Smooth muscle cell (in vitro differentiated cells): ENCODE results near the gene KIAA1549. TPM values are rescaled to one million over a fixed set of nuclear protein-coding genes. Genes with fewer than 3 reads are reported as not detected.

Experiments used
- DNase-seq: peaks from one replicate; lab custom pipeline; 2025; ENCODE audit not compliant: unreplicated experiment; lab: John Stamatoyannopoulos, UW
- H2AFZ ChIP-seq: fragments of 200-600 bp; sonication (generic); 2 replicates; pipeline ENCODE4 v1.6.0; 2016; ENCODE audit warnings: antibody characterized with exemption, low read depth, mild to moderate bottlenecking
- H3F3A ChIP-seq: fragments of 200-600 bp; sonication (generic); 2 replicates; pipeline ENCODE4 v1.6.0; 2017; ENCODE audit warnings: antibody characterized with exemption, low read depth
- H3K27ac ChIP-seq: fragments of 200-600 bp; sonication (generic); 2 replicates; pipeline ENCODE4 v1.5.1; 2016; ENCODE audit warnings: low read depth, mild to moderate bottlenecking
- H3K27me3 ChIP-seq: fragments of 200-600 bp; sonication (generic); 2 replicates; pipeline ENCODE4 v1.6.1; 2016; ENCODE audit warnings: low read depth, mild to moderate bottlenecking
- H3K36me3 ChIP-seq: fragments of 200-600 bp; sonication (generic); 2 replicates; pipeline ENCODE4 v1.5.1; 2016; ENCODE audit warnings: low read depth
- H3K4me1 ChIP-seq: fragments of 200-600 bp; sonication (generic); 2 replicates; pipeline ENCODE4 v1.5.1; 2016; ENCODE audit warnings: low read depth
- H3K4me2 ChIP-seq: fragments of 200-600 bp; sonication (generic); 2 replicates; pipeline ENCODE4 v1.6.0; 2016; ENCODE audit warnings: mild to moderate bottlenecking
- H3K4me3 ChIP-seq: fragments of 200-600 bp; sonication (generic); 2 replicates; pipeline ENCODE4 v1.5.1; 2016; ENCODE audit warnings: mild to moderate bottlenecking
- H3K79me2 ChIP-seq: fragments of 200-600 bp; sonication (generic); 2 replicates; pipeline ENCODE4 v1.6.0; 2016; ENCODE audit warnings: low read depth, mild to moderate bottlenecking
- H3K9ac ChIP-seq: fragments of 200-600 bp; sonication (generic); 2 replicates; pipeline ENCODE4 v1.6.0; 2016; ENCODE audit warnings: low read depth
- H3K9me3 ChIP-seq: fragments of 200-600 bp; sonication (generic); replicated peaks from 2 replicates; pipeline ENCODE4 v1.5.1; 2016; ENCODE audit warnings: low read depth
- H4K20me1 ChIP-seq: fragments of 200-600 bp; sonication (generic); 2 replicates; pipeline ENCODE4 v1.6.0; 2016; ENCODE audit warnings: low read depth
- WGBS: methylation state at CpG from one replicate; pipeline ENCODE4 v1.1.7; 2016; ENCODE audit warnings: low lambda C conversion rate; 5-methylcytosine and 5-hydroxymethylcytosine counted together
- polyA plus RNA-seq: library from polyadenylated mRNA; unstranded; fragments of >200 nt; fragmentation: Nextera tagmentation; extraction: Ambion mirVana; gene quantifications from 2 replicates; pipeline ENCODE4 v1.2.1, GENCODE V29; 2016
- total RNA-seq: library from RNA; depleted of rRNA; stranded (reverse); fragments of >200 nt; gene quantifications from 2 replicates; pipeline ENCODE4 v1.2.3, GENCODE V29; 2014
- TF ChIP-seq, protein P1 (sequence below): fragments of 200-600 bp; sonication (generic); IDR thresholded peaks from 2 replicates; pipeline ENCODE4 v1.5.1; 2017; ENCODE audit warnings: borderline replicate concordance, mild to moderate bottlenecking, antibody characterized with exemption; ENCODE audit not compliant: insufficient read depth, poor library complexity, severe bottlenecking

KIAA1549 gene
- total and polyA plus RNA-seq, 2 experiments from 2014 or later, result 4.1 to 7.1 TPM

DNA sequence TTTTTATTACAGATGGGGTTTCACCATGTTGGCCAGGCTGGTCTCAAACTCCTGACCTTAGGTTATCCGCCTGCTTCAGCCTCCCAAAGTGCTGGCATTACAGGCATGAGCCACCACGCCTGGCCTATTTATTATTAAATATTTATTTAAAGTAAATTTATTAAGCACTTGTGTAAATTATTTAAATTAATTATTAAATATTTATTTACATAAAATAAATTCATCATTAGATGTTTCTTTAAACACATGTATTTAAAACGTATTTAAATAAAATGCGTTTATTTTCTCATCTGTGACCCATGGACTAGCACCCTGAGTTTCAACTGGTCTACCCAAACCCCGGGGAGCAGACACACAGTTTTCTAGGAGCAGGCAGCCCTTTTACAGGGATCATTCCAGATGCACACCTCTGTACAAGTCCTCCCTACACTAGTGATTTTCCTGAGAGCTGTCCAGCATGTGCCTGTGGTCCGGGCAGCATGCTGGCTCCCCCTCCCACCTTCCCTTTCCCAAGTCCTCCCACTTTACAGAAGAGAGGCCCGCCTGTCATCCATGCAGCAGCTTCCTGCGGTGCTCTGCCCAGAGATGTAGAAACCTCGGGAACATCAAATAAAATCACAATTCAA lies 94.0 kb downstream of the KIAA1549 start:
- WGBS, result 84% methylated on average over 9 of the region's 9 CpGs
- Histone ChIP-seq H3K4me1 (peaks cover 13% of the 10 kb centered on the region), H4K20me1 (no peaks in the 10 kb centered on the region), H3K27me3 (no peaks in the 10 kb centered on the region), H3K9ac (no peak overlapping the region), H3K4me2 (no peak overlapping the region), H3K4me3 (no peak overlapping the region), H3K36me3 (no peaks in the 10 kb centered on the region), H3K9me3 (no peaks in the 10 kb centered on the region), H3K79me2 (no peaks in the 10 kb centered on the region), H3F3A (no peaks in the 10 kb centered on the region), H2AFZ (no peak overlapping the region), H3K27ac (no peak overlapping the region)
- no peak for DNase-seq
- TF ChIP-seq, protein P1, sequence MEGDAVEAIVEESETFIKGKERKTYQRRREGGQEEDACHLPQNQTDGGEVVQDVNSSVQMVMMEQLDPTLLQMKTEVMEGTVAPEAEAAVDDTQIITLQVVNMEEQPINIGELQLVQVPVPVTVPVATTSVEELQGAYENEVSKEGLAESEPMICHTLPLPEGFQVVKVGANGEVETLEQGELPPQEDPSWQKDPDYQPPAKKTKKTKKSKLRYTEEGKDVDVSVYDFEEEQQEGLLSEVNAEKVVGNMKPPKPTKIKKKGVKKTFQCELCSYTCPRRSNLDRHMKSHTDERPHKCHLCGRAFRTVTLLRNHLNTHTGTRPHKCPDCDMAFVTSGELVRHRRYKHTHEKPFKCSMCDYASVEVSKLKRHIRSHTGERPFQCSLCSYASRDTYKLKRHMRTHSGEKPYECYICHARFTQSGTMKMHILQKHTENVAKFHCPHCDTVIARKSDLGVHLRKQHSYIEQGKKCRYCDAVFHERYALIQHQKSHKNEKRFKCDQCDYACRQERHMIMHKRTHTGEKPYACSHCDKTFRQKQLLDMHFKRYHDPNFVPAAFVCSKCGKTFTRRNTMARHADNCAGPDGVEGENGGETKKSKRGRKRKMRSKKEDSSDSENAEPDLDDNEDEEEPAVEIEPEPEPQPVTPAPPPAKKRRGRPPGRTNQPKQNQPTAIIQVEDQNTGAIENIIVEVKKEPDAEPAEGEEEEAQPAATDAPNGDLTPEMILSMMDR, result no peak

DNA sequence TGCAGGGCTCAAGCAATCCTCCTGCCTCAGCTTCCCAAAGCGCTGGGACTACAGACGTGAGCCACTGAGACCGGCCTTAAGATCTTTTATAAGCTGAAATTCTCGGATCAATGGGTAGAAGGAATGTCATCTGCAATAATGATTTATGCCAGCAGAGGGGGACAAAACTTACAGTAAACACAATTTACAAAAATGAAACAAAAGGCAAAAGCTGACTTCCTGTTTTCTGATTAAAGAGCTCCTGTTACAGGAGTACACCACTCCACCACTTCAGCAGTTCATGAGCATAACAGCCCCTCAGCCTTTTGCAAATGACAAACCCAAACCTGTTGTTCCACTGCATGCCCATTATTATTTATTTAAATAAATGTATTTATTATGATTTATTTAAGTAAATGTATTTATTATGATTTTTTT lies 94.7 kb downstream of the KIAA1549 start:
- no peaks in the 10 kb centered on the region for H3K36me3 ChIP-seq
- no peak overlapping the region for H2AFZ ChIP-seq
- H3K9ac ChIP-seq, result no peak overlapping the region
- no peaks in the 10 kb centered on the region for H3F3A ChIP-seq
- no peak for DNase-seq
- no peak overlapping the region for H3K4me3 ChIP-seq
- H4K20me1 ChIP-seq, result no peaks in the 10 kb centered on the region
- H3K4me2 ChIP-seq, result no peak overlapping the region
- no peaks in the 10 kb centered on the region for H3K79me2 ChIP-seq
- TF ChIP-seq, protein P1, result peak; percentile 65
- WGBS, result 86% methylated on average over 4 of the region's 4 CpGs
- H3K9me3 ChIP-seq, result no peaks in the 10 kb centered on the region
- no peak overlapping the region for H3K27ac ChIP-seq
- no peaks in the 10 kb centered on the region for H3K27me3 ChIP-seq
- H3K4me1 ChIP-seq, result peaks cover 8% of the 10 kb centered on the region

DNA sequence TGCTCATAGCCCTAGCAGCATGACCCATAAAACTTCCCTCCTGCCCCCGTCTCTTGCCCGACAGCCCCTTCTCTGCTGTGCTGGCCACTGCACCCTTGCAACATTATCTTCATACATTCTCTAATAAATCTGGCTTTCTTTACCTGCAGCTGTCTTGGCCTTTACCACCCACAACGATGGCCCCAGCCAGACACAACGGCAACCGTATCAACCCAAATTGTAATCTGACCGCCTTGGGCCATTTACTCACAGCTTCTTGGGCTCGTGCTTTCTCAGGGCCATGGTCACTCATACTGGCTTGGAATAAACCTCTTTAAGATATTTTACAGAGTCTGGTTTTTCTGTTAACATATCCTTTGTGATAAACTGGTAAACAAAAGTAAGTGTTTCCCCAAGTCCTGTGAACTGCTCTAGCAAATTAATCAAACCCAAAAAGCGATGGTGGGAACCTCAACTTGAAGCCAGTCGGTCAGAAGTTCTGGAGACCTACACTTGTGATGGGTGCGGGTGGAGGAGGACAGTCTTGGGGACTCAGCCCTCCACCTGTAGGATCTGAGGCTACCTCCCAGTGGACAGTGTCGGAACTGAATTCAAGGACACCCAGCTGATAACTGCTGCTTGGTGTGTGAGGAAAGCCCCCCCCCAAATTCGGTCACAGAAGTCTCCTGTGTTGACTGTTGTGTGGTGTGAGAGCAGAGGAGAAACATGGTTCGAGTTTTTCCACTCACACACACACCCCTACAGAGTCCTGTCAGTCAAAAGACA lies 95.6 kb downstream of the KIAA1549 start:
- no peak for DNase-seq
- Histone ChIP-seq H3K4me3 (no peak overlapping the region), H3K9me3 (no peaks in the 10 kb centered on the region), H3K27me3 (no peaks in the 10 kb centered on the region), H4K20me1 (no peaks in the 10 kb centered on the region), H3K4me1 (no peaks in the 10 kb centered on the region), H3K36me3 (no peaks in the 10 kb centered on the region), H3F3A (no peaks in the 10 kb centered on the region), H2AFZ (no peak overlapping the region), H3K27ac (no peak overlapping the region), H3K4me2 (no peak overlapping the region), H3K79me2 (no peaks in the 10 kb centered on the region), H3K9ac (no peak overlapping the region)
- 97% methylated on average over 13 of the region's 13 CpGs for WGBS
- TF ChIP-seq, protein P1, result no peak
